ENCODE results near the gene PADI1.

DNA sequence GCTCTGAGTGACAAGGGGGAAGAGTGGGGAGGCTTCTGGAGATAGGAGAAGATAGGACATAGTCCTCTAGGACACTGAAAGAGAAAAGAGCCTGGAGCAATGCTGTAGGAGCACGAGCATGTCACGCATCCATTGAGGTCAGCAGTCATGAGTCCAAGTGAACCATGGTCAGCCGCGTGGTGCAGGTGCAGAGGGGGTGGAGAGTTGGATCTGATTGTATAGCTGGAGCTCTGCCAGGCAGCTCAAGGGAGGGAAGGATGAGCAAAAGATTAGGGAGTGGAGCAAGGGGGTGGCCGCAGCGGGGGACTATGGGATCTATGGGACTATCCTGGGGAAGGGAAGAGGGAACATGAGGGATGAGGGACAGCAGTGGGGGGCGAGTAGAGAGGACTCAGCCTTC, 14.0 kb downstream of the PADI1 start:
- no peak for TF ChIP-seq POLR2A (IDR thresholded peaks at IDR 0.05; ENCODE audit: low read length)
- no peak for TF ChIP-seq GATA1 (IDR thresholded peaks at IDR 0.05; ENCODE audit: low read depth, low read length)

All from erythroblast (primary cell).